CD4-positive, alpha-beta T cell treated with Interleukin-15 for 4 hours (primary cell): ENCODE measurements around the gene ARHGAP24.

Experiments
- DNase-seq: peaks from one replicate; pipeline ENCODE4 v3.0.0-alpha.2; 2020; ENCODE audit warnings: low spot score

Gene ARHGAP24

DNA sequence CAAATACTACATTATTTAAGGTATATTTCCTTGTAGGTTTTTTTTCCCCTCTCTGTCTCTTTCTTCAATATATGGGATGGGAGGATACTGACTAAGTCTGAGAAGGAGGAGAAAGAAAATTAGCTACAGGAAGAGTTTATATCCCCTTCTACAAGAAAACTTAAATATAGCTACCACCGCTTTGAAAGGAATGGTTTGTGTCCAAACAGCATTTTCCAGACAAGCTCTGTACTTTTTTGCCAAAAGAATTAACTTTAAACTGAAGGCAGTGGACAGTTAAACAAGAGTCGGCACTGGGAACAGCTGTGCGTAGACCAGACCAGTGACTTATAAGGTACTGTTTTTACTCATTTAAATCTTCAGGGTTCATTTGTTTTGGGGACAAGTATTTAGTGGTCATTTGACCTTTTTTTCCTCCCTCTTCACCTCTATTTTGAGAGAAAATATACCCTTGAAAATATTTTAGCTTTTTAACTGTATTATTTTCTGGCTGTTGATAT lies 303.7 kb downstream of the ARHGAP24 start:
- DNase-seq = no peak

DNA sequence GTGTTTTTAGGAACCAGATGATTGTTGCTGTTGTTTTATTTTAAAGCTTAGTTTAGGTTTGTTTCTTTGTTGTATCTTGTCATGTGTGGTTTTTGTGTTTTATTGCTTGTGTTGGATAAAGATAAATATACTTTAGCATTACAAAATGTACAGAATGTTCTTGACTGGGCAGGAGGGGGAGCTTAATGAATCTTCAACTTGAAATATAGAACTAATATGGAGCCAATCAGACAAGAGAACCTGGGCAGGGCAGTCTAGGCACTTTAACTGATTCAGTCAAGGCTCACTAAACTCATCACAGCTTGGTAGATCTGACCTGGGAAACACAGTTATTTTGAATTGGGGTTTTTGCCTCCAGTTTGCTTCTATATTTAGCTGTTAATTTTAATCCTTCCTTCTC lies 304.2 kb downstream of the ARHGAP24 start:
- DNase-seq = no peak

GRCh38 chr4:85780664-85781063 lies 305.7 kb downstream of the ARHGAP24 start:
- no peak for DNase-seq

GRCh38 chr4:85783483-85783882 lies 308.5 kb downstream of the ARHGAP24 start:
- no peak for DNase-seq

DNA sequence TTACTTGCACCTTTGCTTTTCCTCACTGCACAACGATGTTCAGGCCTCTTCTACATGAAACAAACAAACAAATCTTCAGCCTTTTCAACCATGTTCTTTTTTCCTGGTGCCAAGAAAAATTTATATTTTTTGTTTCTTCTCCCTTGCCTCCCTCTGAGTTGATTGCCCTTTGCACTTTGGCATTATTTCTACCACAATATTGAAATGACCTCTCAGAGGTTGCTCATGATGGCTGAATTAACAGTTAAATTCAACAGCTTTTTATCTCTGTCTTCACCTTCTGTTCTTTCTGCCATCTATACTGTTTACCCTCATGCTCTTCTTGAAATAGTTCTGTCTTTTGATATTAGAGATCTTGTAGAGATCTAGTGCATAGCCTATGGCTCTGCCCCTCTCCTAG lies 308.9 kb downstream of the ARHGAP24 start:
- no peak for DNase-seq

GRCh38 chr4:85784348-85784747 lies 309.4 kb downstream of the ARHGAP24 start:
- no peak for DNase-seq

GRCh38 chr4:85784947-85785346 lies 310.0 kb downstream of the ARHGAP24 start:
- no peak for DNase-seq

- no peak for DNase-seq
These were observed 312.2 kb downstream of the ARHGAP24 start for GRCh38 chr4:85787133-85787532.

GRCh38 chr4:85788604-85789003 lies 313.7 kb downstream of the ARHGAP24 start:
- DNase-seq = no peak

DNA sequence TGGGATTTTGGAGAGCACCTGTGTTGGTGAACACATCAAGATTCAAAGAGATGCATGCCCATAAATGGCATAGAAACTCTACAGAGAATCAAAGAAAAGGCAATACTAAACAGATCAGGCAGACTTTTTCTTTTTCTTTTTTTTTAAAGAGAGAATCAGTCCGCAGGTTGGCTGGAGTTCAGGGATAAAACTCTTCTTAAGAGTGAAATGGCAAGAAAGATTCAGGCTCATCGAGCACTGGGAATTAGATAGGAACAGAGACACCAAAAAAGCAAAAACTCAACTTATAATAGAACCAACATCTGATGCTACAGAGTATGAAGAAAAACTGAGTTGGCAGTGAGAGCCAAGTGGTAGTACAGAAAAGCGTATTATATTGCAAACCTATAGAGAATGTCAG lies 314.3 kb downstream of the ARHGAP24 start:
- no peak for DNase-seq

- DNase-seq = no peak
These were observed 315.6 kb downstream of the ARHGAP24 start for GRCh38 chr4:85790582-85790981.

DNA sequence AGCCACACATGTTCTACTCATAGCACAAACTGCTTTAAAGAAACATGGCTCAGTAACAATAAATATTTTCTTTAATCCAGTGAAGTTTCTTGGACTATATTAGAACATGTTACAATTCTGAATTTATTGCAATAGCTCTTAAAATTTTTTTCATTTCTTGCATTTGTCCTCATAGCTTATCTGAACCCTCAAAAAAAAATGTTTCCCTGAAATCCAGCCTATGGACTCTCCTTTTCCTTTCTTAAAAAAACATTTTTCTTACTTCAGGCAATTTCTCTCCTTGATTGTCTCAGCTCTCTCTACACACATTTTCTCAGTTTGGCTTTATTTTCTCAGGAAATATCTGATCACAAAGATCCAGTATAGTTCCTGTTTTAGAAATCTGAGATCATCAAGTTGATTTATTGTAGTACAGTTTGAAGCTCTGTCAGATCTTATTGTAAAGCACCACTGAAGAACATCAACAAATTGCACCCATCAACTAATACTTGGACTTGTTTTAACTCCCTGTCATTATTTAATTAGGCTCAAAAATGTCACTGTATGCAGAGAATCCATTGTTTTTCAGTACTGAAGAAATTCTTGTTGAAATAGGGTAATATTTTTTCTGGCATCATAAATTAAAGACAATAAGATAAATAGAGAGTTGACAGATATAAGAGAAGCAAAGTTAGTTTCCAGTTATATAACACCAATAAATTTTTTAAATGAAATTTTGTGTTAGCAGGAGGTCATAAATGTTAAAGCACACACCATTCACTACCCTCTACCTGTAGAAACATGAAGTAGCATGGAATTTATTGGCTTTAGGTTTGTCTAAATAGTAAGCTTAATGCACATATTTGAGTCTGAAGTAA lies 317.7 kb downstream of the ARHGAP24 start:
- DNase-seq = no peak

DNA sequence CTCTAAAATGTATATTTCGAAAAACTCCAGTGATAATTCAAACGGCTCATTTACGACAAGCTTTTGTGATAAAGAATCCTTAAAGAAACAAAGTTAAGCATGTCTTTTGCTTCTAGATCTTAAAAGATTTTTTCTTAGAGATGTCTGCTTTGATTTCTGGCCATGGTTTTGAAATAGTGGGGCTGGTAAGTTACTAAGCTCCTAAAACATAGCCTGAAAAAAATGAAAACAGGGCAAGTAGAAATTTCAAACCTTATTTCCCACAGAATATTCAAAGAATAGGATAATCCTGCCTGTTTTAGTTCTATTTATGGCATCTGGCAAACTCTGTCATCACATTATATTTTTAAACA lies 318.3 kb downstream of the ARHGAP24 start:
- DNase-seq = no peak

- DNase-seq = no peak
These were observed 323.2 kb downstream of the ARHGAP24 start for GRCh38 chr4:85798012-85798770.

GRCh38 chr4:85803856-85804255 lies 328.9 kb downstream of the ARHGAP24 start:
- DNase-seq = no peak

DNA sequence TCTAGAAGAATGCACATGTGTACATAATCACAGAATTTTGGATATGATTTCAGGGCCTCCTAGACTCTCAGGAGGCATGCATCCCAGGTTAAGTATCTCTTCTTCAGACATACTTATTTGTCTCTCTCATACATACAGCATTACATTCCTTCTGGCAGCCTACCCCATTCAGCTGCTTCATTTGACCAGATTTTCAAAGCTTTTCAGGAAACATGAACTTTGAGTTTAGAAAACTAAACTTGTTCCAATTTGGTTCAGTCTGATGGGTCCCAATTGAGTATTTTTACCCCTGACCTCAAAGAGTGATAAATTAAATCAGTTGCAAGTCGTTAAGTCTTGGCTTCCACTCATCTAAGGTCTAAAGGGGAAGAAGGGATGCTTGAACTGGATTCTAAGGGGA lies 330.9 kb downstream of the ARHGAP24 start:
- DNase-seq = no peak

DNA sequence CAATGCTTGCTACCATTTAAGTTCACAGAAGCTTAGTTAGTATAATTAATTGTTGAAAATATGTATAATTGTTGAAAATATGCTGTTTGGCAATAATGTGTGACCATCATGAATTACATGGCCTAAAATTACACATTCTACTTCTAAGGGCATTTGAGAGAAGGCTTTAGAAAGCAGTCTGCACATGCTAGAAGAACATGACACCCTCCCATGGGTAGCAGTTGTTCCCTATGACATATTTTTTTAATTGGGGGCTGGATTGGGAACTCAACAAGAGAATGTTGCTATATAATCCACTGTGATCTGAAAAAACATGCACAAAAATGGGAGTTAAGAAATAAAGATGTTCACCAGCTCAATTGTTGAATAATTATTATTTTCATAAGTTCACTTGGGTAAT lies 331.4 kb downstream of the ARHGAP24 start:
- no peak for DNase-seq

DNA sequence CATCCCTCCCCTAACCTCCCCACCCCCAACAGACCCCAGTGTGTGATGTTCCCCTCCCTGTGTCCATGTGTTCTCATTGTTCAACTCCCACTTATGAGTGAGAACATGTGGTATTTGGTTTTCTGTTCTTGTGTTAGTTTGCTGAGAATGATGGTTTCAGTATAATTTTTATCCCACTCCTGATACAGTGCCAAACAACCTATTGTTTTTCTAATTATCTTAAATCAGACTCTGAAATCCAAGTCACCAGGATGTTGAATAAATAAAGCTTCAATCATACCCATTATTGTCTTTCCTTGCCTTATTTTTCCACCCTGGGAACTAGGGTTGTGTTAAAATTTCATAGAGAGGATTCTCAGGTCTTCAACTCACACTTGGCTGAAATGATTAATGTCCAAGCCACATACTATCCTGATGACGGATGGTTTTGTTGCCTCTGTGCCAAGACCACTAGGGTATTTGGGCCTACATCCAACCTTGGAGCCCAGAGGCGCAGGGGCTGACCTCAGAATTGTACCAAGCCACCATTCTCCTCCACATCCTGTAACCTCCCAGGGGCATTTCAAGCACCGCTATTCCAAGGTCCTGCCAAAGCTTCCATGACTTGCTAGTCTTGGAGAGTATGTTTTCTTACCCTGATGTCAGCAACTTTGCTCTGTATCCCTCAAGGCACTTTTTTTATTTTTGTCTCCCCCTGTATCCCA lies 332.4 kb downstream of the ARHGAP24 start:
- no peak for DNase-seq

DNA sequence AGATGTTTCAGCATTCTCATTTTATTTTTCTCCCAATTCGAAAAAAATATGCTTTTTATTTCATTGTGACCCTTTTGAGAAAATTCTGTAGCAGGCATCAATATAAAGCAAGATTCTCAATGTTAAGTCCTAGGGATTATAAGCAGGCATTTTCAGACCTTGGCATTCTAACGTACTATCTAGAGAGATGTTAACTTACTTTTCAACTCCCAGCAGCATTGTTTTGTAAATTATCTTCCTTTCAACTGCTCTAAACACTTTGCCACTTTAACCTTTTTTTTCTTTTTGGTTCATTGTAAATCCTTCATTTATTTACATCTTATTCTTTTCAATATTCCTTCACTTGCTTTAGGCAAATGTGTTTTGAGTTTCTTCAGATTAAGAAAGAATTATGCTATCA lies 333.2 kb downstream of the ARHGAP24 start:
- no peak for DNase-seq

GRCh38 chr4:85808864-85809263 lies 333.9 kb downstream of the ARHGAP24 start:
- DNase-seq = no peak

GRCh38 chr4:85812776-85813175 lies 337.8 kb downstream of the ARHGAP24 start:
- no peak for DNase-seq

- DNase-seq = no peak
These were observed 341.0 kb downstream of the ARHGAP24 start for GRCh38 chr4:85815796-85816459.
